Upper lobe of left lung (tissue), 6 donors: ENCODE measurements around the gene AFF1. TPM values are rescaled to one million over a fixed set of nuclear protein-coding genes. Genes with fewer than 3 reads are reported as not detected.

Experiments
- ATAC-seq, 2 donors: fragments of 200-7000 bp; cut with Tn5 transposase; one replicate each; pipeline ENCODE4 v1.9.1; 2022; ENCODE audit warnings: mild to moderate bottlenecking in 2 of 2, moderate library complexity in 2 of 2; ENCODE audit not compliant: low FRiP score in 2 of 2
- DNase-seq, 2 donors: peaks; one replicate each; pipeline ENCODE4 v3.0.0-alpha.2; 2019 to 2020
- H3K27ac ChIP-seq, 4 donors: fragments of 200-600 bp; sonication (generic); one replicate each; pipeline ENCODE4 v1.5.1; 2016 to 2019
- H3K27me3 ChIP-seq, 4 donors: fragments of 200-600 bp; sonication (generic); one replicate each; pipeline ENCODE4 v1.5.1; 2017 to 2019
- H3K36me3 ChIP-seq, 4 donors: fragments of 200-600 bp; sonication (generic); one replicate each; pipeline ENCODE4 v1.5.1; 2016 to 2019
- H3K4me1 ChIP-seq, 4 donors: fragments of 200-600 bp; sonication (generic); one replicate each; pipeline ENCODE4 v1.5.1; 2018 to 2019
- H3K4me3 ChIP-seq, 4 donors: fragments of 200-600 bp; sonication (generic); one replicate each; pipeline ENCODE4 v1.5.1; 2017 to 2019; ENCODE audit warnings: mild to moderate bottlenecking in 2 of 4, moderate library complexity in 1 of 4
- H3K9me3 ChIP-seq, 4 donors: fragments of 200-600 bp; sonication (generic); one replicate each; pipeline ENCODE4 v1.5.1; 2018 to 2019
- EP300 ChIP-seq, 4 donors: sonication (generic); formaldehyde crosslinking; IDR thresholded peaks; one replicate each; pipeline ENCODE4 v1.5.1; 2017; ENCODE audit warnings: antibody characterized with exemption in 4 of 4, control low read depth in 2 of 4
- POLR2A ChIP-seq, 4 donors: fragments of 450-650 bp; IDR thresholded peaks; one replicate each; pipeline ENCODE4 v1.5.1; 2016 to 2017; ENCODE audit warnings: antibody characterized with exemption in 4 of 4, mild to moderate bottlenecking in 2 of 4
- POLR2AphosphoS5 ChIP-seq, 2 donors: sonication (generic); formaldehyde crosslinking; IDR thresholded peaks; one replicate each; pipeline ENCODE4 v1.5.1; 2017; ENCODE audit warnings: antibody characterized with exemption in 2 of 2
- WGBS, 2 donors: methylation state at CpG; one replicate each; pipeline ENCODE4 v1.1.5; 2017 to 2018; 5-methylcytosine and 5-hydroxymethylcytosine counted together
- total RNA-seq, 6 donors: library from RNA; depleted of rRNA in 4 of 6; stranded (reverse); fragments of >200 nt in 4 of 6; gene quantifications; one replicate each; pipeline versions ENCODE4 v1.1.0 to v1.2.1, GENCODE V29; 2016 to 2021
- TF ChIP-seq, protein P1 (sequence below), 6 experiments: fragments of 450-650 bp in 4 of 6; fragments of 200-600 bp in 2 of 6; sonication (generic) in 2 of 6; IDR thresholded peaks; one replicate each; pipeline ENCODE4 v1.5.1; 2016 to 2019; ENCODE audit warnings: antibody characterized with exemption in 6 of 6
- donor health status: DM: no; HTN: no; CAD: no; lungs with moderate emphysema.
- donor health status: DM: no; HTN: yes; CAD: no; lungs with severe emphysema.

The AFF1 gene
- total RNA-seq, 6 donors from 2014 or later = 45.5 to 124 (median 83.9) TPM

DNA sequence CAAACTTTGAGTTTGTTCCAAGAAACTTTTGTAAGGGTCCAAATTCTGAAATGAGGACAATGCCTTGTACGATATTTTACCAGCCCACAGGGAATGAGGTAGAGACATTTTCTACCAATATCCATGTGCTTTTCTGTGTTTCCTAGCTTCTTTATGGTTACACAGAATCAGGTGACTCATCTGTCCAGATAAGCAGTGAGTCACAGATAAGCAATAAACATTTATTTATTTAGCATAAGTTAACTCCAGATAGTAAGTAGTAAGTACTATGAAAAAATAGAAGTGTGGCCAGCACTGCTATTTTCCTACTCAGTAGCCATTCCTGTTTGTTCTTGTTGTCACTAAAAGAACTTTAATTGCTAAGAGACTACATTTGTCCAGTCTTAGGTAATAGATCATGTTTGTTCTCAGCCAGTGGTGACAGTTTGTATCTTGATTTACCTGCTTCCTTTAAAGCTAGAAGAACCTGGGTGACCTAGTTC, 7.4 kb downstream of the AFF1 start:
- H3K36me3 ChIP-seq = no peaks in the 10 kb centered on the region
- no peaks in the 10 kb centered on the region for H3K27me3 ChIP-seq
- H3K4me1 ChIP-seq = peaks cover 46 to 69% (median 55%) of the 10 kb centered on the region in 4 donors
- H3K27ac ChIP-seq = peak overlapping the region in 2 of 4 donors; percentile 30 to 46
- 88 to 89% methylated on average over 1 of the region's 1 CpG for WGBS, 2 donors
- H3K4me3 ChIP-seq = no peak overlapping the region
- no peak for TF ChIP-seq POLR2A (IDR thresholded peaks at IDR 0.05)
- no peak for TF ChIP-seq EP300 (IDR thresholded peaks at IDR 0.05)
- TF ChIP-seq, protein P1, sequence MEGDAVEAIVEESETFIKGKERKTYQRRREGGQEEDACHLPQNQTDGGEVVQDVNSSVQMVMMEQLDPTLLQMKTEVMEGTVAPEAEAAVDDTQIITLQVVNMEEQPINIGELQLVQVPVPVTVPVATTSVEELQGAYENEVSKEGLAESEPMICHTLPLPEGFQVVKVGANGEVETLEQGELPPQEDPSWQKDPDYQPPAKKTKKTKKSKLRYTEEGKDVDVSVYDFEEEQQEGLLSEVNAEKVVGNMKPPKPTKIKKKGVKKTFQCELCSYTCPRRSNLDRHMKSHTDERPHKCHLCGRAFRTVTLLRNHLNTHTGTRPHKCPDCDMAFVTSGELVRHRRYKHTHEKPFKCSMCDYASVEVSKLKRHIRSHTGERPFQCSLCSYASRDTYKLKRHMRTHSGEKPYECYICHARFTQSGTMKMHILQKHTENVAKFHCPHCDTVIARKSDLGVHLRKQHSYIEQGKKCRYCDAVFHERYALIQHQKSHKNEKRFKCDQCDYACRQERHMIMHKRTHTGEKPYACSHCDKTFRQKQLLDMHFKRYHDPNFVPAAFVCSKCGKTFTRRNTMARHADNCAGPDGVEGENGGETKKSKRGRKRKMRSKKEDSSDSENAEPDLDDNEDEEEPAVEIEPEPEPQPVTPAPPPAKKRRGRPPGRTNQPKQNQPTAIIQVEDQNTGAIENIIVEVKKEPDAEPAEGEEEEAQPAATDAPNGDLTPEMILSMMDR (IDR thresholded peaks at IDR 0.05) = no peak
- TF ChIP-seq POLR2AphosphoS5 (IDR thresholded peaks at IDR 0.05) = no peak
- ATAC-seq (no peak), DNase-seq (no peak)
- no peaks in the 10 kb centered on the region for H3K9me3 ChIP-seq

DNA sequence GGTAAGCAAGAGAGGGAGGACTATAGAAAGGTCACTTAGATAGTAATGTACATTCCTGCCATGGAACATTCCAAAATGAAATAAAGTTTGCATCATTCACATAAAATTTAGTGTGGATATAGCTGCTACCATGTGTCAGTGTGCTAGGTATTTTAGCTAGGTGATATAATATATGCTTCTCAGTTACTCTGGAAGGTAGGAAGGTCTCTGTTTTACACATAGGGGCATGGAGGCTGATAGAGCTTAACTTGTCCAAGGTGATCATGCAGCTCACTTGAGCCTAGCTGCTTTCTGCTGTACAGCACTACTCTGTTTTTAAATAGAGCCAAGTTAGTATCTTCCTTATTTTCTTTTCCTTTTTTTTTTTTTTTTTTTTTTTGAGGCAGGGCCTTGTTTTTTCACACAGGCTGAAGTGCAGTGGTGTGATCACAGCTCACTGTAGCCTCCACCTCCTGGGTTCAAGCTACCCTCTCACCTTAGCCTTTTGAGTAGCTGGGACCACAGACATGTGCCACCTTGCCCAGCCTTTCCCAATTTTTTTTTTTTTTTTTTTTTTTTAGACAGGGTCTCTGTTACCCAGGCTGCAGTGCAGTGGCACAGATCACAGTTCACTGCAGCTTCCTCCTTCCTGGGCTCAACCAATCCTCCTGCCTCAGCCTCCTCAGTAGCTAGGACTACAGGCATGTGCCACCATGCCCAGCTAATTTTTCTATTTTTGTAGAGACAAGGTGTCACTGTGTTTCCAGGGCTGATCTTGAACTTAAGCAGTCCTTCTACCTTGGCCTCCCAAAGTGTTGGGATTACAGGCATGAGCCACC, 10.4 kb downstream of the AFF1 start:
- Histone ChIP-seq H3K27me3 (no peaks in the 10 kb centered on the region), H3K9me3 (no peaks in the 10 kb centered on the region), H3K4me3 (no peak overlapping the region), H3K36me3 (peaks cover 0 to 6% (median 3%) of the 10 kb centered on the region in 4 donors), H3K4me1 (peaks cover 38 to 50% (median 41%) of the 10 kb centered on the region in 4 donors), H3K27ac (no peak overlapping the region)
- DNase-seq = no peak
- ATAC-seq = no peak
- TF ChIP-seq POLR2AphosphoS5 (IDR thresholded peaks at IDR 0.05) (no peak), POLR2A (IDR thresholded peaks at IDR 0.05) (no peak), EP300 (IDR thresholded peaks at IDR 0.05) (no peak)
- TF ChIP-seq, protein P1 (IDR thresholded peaks at IDR 0.05) = no peak

DNA sequence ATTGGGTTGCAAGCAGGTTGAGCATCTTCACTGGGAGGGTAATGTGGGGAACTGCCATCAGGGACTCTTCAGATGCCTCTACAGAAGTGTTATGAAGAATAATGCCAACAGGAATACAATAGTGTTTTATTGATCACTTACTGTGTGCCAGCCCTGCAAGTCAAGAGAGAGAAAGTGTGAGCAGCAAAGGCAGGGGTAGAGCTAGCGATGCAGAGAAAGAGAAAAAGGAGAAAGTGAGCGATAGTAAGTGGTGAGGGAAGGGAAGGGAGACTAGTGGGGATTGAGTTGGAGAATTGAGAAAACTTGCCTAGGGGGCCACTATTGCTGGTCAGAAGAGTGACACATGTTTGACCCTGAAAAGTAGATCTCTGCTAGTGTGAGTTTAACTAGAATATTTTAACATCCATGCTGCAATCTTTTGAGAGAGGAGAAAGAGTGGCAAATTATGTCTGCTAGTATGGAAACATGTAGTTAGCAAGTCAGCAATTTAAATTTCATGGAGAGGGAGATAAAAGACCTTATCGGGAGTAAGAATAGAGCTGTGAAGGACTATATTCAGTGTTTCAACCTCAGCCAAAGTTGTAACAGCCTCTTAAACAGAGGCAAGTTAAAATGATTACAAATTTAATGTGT, 12.2 kb downstream of the AFF1 start:
- peaks cover 0 to 16% (median 4%) of the 10 kb centered on the region in 4 donors for H3K36me3 ChIP-seq
- DNase-seq (no peak), ATAC-seq (no peak)
- no peak for TF ChIP-seq POLR2A (IDR thresholded peaks at IDR 0.05)
- no peak for TF ChIP-seq EP300 (IDR thresholded peaks at IDR 0.05)
- no peak for TF ChIP-seq POLR2AphosphoS5 (IDR thresholded peaks at IDR 0.05)
- TF ChIP-seq, protein P1 (IDR thresholded peaks at IDR 0.05) = no peak
- H3K4me3 ChIP-seq = no peak overlapping the region
- no peaks in the 10 kb centered on the region for H3K27me3 ChIP-seq
- H3K9me3 ChIP-seq = no peaks in the 10 kb centered on the region
- peaks cover 24 to 38% (median 29%) of the 10 kb centered on the region in 4 donors for H3K4me1 ChIP-seq
- WGBS, 2 donors = 69 to 74% methylated on average over 3 of the region's 3 CpGs
- peak overlapping the region in 3 of 4 donors; percentile 13 to 55 (median 13) for H3K27ac ChIP-seq

DNA sequence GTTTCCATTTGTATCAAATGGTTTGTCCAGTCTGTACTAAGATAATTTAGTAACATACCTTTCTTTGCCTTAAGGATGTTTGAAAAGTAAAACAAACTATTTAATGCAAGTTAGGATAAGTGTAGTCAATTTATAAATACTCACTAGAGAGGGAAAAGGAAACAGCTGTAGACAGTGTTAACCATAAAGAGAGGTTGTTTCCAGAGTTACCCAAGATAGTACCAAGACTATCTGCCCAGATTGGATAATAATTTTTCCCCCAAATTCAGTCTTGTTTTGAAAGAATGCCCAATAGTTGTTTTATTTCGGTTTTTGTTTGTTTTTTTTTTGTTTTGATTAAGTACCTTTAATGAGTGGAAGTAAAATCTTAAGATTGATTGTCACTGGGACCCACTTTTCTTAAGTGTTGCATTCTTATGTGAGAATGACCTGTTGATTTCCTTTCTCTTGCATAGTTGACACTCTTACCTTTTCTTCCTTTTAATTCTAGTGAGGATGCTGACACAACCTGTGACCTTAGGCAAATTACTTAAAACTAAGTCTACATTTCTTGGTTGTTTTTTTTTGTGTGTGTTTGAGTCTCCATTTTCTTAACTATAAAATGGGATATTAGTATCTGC, 12.8 kb downstream of the AFF1 start:
- H3K27ac ChIP-seq = peak overlapping the region in 3 of 4 donors; percentile 13 to 55 (median 13)
- no peaks in the 10 kb centered on the region for H3K27me3 ChIP-seq
- no peak for DNase-seq
- no peaks in the 10 kb centered on the region for H3K9me3 ChIP-seq
- H3K36me3 ChIP-seq = peaks cover 0 to 16% (median 4%) of the 10 kb centered on the region in 4 donors
- WGBS, 2 donors = 6 to 15% methylated on average over 1 of the region's 1 CpG
- no peak for ATAC-seq
- H3K4me3 ChIP-seq = no peak overlapping the region
- TF ChIP-seq POLR2AphosphoS5 (IDR thresholded peaks at IDR 0.05) (no peak), POLR2A (IDR thresholded peaks at IDR 0.05) (no peak), EP300 (IDR thresholded peaks at IDR 0.05) (peak in 1 of 4 donors; percentile 14)
- TF ChIP-seq, protein P1 (IDR thresholded peaks at IDR 0.05) = no peak
- H3K4me1 ChIP-seq = peaks cover 20 to 32% (median 25%) of the 10 kb centered on the region in 4 donors
